ENCODE measurements around the gene PDCD6IP.
"Not testable (repeated sequence)": the region's sequence is repeated elsewhere in the genome, so short reads cannot be mapped to it uniquely, and the experiment has no call there.

Gene PDCD6IP

DNA sequence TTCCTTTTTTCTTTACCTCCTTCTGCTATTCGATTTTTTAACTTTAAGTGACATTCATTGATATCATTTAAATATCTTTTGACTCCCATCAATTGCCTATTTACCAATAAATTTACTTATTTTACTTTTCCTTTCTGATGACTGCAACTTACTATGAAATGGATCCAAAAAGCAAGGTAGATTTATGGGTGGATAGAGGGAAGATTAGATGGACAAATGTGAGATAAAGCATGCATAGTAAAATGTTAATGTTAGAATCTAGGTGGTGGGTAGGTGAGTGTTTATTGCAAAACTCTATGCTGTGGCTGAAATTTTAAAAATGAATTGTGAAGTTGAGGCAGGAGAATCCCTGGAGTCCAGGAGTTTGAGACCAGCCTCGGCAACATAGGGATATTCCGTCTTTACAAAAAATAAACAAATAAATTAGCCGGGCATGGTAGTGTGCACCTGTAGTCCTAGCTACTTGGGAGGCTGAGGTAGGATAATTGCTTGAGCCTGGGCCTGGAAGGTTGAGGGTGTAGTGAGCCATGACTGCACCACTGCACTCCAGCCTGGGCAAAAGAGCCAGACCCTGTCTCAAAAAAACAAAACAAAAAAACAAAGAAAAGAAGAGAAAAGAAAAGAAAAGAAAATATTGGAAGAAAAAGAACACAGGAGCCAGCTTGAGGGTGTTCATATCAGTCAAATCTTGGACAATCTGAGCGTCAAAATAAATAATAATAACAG lies 6.1 kb upstream of the PDCD6IP start:
- no peak for DNase-seq (ENCODE audit: low spot score)

DNA sequence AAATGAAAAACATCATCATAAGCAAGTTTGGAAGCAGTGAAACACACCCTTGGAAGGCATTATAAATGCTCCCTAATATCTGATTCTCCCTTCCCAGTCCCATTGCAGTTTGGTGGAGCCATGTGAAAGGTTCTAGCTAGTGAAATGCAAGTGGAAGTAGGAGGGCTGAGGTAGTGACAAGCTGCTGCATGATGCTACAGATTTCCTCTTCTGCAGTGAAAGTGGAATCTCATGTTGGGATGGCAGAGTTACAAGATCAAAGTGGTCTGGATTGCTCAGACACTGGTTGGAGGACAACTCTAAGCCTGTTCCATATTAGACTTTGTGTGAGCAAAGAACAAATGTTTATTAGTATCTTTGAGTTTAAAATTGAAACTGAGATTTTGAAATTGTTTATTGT lies 3.3 kb upstream of the PDCD6IP start:
- DNase-seq (ENCODE audit: low spot score) = no peak

DNA sequence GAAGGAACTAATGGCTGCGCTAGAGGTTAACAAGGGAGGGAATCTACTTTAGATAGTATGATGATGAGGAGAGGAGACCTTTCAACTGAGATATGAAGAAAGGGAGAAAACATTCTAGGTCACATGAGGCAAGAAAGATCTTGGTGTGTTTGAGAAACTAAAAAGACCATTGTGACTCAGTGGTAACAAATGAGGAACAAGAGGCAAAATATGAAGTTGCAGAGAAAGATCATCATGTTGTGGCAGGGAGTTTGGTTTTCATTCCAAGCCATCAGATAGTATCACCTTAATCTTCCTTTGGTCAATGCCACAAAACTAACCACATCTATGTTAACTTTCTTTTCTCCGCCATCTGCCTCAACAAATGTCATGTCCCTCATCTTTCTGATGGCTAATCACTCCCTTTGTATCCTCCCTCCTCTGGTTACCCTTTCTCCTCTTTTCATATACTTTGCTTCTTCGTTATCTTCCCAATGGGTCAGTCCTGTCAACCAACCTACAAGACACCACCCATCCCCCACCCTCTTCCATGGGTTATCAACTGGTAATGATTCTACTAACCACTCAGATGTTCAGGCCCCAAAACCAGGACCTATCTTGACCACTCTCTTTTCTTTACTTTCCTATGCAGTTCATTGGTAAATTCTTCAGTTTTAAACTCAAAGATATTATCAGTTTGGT lies 2.4 kb upstream of the PDCD6IP start:
- no peak for DNase-seq (ENCODE audit: low spot score)

DNA sequence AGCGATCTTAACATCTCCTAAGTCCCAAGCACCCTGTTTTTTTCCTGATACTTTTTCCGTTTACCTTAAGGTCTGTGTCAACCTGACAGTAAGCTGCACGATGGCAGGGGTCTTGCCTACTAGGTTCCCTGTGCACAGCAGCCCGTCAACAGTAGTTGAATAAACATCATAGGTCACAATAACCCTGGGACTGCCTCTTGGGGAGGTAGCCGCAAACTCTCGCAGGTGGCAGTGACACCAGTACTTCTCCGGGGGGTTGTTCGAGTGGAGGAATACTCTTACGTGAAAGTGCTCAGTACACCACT lies 365 bp upstream of the PDCD6IP start:
- DNase-seq (ENCODE audit: low spot score) = no peak

DNA sequence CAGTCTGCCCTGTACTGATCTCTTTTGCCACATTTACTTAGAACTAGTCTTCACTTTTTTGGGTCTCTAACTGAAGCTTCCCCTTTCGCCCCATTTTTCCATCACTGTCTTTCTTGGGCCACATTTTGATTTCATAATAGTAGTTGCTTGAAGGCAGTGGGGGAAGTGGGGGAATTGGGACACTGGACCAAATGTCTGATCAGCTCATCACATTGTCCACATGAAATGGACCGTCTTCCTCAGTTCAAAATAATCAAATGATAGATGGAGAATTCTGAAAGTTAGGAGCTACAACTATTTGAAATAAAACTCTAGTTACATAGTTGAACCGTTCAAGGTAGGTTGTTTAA lies 747 bp downstream of the PDCD6IP start:
- DNase-seq (ENCODE audit: low spot score) = no peak

DNA sequence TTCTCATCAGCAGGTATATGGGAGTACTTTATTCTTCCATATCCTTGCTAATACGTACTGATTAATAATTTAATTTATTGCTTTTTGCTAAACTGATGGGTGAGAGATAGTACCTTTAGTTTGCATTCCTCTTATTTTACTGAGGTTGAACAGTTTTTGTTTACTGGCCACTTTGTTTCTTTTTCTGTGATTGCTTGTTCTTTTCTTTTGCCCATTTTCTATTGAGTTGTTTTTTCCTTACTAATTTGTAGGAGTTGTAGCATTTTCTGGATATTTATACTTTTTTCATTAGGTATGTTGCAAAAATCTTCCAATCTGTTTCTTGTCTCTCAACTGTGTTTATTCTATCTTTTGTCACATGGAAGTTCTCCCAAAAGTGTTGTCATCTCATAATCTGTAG lies 4.8 kb downstream of the PDCD6IP start:
- no peak for DNase-seq (ENCODE audit: low spot score)

DNA sequence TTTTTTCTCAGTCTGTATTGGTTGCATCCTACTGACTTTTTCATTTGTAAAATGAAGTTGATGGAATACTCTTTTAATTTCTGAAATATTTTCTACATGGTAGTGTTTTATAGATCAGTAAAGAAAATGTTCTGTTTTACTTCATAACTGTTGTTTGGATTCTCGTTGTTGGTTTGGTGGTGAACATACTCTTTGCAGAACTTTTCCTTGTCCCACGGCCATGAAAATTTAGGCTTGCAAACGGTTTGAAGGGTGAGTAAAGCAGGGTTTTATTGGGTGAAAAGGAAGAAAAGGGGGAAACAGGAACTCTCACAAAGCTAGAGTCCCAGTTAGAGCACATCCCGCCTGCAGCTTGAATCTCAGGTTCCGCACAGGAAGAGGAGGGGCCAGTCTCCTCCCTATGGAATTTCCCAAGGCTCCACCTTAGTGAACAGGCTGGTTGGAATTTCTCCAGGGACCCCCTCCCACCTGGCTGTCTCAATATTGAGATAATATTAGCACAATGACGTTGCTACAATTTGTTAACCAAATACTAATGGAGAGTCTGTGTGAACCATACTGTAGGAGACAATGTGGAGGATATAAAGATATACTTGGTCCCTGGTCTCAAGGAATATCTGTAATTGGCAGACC lies 5.6 kb downstream of the PDCD6IP start:
- DNase-seq (ENCODE audit: low spot score) = no peak

DNA sequence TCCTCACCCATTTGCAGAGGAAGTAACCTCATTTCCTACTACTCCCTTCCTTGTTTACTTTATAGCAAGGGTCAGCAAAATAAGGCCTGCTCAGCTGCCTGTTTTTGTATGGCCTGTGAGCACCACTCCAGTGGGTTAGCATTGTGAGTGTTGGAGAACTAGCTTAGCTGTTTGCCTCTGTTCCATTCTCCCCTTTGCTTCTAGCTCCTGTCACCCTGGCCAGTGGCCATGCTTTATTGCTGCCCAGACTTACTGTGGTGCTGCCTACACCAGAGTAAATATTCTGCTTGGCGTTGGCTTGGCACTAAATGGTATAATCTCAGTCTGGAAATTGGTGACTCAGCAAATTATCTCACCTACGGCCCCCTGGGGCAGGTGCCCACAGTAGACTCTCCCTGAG lies 8.8 kb downstream of the PDCD6IP start:
- DNase-seq (ENCODE audit: low spot score) = no peak

DNA sequence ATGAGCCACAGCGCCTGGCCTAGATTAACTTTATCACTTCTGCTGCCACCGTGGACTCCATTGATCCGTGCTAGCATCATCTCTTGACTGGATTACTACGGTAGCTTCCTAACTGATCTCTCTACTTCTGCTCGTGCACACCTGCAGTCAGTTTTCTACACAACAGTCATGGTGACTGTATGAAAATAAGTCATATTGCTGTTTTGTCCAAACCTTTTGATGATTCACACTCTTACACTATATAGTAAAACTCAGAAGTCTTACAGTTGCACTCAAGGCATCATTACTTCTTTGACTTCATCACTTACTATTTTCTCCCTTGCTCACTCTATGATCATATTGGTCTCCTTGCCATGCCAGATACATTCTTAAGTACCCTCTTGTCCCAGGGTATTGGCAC lies 10.1 kb downstream of the PDCD6IP start:
- no peak for DNase-seq (ENCODE audit: low spot score)

DNA sequence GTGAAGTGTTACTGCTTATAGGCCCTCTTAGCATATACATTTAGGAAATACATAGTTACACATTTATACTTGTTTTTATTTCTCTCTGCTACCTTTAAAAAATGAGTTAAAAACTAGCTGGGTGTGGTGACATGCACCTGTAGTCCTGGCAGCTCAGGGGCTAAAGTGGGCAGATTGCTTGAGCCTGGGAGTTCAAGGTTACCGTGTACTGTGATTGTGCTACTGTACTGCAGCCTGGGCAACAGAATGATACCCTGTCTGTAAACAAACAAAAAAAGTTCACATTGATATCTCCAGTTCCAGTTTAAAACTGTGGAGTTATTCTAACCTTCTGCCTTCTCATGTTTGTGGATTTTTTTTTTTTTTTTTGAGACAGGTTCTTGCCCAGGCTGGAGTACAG lies 12.1 kb downstream of the PDCD6IP start:
- DNase-seq (ENCODE audit: low spot score) = no peak

DNA sequence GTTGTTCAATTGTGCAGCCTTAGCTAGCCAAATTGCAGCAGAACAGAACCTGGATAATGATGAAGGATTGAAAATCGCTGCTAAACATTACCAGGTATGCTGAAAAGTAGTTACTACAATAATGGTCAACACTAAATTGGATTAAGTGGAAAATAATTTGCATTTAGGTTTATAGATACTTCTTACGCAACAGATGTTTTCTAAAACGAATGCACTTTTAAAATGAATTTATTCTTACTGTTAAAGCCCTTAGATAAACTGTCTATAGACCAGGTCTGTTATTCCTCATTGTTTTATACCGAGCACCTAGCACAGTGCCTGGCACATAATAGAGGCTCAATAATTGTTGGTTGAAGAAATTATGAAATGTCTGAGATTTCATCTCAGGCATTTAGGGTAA lies 23.6 kb downstream of the PDCD6IP start:
- DNase-seq (ENCODE audit: low spot score) = no peak

DNA sequence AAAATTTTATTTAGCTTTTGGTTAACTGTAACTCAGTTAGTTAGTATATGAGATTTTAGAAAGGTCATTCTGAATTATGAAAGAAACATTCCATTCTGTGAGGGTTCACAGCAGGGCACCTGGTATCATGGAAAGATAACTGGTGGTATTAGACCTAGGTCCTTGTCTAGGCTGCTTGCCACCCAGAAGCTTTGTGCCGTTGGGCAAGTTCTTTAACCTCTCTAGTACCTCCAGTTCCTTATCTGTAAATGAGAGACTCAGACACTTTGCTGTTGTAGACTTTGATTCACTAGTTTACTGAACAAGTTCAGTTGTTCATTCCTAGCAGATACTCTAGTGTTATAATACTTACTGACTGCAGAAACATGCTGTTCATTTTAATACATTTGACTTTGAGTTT lies 25.4 kb downstream of the PDCD6IP start:
- no peak for DNase-seq (ENCODE audit: low spot score)

DNA sequence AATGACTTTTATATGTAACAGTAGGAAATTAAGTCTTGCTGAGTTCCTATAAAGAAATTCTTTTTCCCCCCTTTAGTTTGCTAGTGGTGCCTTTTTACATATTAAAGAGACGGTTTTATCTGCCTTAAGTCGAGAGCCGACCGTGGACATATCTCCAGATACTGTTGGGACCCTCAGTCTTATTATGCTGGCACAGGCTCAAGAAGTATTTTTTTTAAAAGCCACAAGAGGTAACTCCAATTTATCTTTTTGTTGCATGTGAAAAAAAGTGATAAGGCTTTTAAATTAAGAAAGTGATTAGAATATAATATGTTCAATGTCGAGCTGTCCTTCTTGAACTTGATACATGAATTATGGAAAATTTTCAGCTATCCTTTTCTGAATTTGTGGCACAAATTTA lies 26.7 kb downstream of the PDCD6IP start:
- no peak for DNase-seq (ENCODE audit: low spot score)

DNA sequence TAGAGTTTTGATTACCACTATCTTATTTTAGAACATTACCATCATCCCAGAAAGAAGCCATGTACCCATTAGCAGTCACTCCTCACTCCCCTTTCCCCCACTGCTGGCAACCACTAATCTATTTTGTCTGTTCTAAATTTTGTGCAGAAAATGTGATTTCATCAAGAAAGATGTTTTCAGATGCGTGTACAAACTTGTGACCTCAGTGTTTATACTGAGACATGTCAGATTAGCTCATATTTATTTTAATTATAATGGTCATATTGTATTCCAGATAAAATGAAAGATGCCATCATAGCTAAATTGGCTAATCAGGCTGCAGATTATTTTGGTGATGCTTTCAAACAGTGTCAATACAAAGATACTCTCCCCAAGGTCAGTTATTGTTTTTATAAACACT lies 27.8 kb downstream of the PDCD6IP start:
- DNase-seq (ENCODE audit: low spot score) = no peak

DNA sequence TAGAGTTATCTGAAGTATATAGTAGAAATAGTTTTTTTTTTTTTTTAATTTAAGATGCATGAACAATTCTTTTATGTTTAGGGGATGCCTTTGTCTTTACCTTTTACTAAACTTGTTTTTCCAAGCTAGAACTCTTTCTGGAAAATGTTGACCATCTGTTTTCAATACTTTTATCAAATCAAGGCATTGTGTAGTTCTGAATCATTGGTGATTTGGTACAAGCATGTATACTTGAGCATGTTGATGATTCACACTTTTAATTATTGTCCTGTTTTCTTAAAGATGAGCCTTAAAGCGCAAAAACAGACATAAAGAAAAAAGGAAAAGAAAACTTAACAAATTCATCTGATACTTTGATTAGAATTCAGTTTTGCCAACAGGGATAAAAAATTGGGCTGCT lies 28.3 kb downstream of the PDCD6IP start:
- no peak for DNase-seq (ENCODE audit: low spot score)

DNA sequence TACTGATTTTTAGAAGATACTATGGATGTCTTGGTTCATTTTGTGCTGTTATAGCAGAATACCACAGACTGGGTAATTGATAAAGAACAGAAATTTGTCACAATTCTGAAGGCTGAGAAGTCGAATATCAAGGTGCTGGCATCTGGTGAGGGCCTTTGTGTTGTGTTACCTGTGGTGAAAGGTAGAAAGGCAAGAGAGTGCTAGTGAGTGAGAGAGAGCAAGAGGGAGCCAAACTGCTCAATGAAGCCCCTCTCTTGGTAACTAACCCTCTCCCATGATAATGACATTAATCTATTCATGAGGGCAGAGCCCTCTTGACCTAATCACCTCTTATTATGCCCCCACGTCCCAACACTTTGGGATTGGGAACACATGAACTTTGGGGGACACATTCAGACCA lies 31.3 kb downstream of the PDCD6IP start:
- DNase-seq (ENCODE audit: low spot score) = no peak

DNA sequence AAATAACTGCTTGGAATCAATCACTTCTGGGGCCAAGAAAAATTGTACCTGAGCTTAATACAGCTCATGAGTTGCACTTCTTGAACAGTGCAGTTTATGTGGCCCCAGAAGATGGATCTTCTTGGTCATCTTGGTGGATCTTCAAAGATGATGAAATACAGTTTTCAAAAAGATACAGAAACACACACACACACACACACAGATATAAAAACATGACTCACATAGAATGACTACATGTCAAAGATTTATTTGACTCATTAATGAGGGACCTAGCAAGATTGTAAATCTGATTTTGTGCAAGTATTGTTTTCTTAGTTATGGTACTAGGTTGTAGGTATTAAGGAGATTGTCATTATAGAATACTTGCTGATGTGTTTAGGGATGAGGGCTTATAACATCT lies 32.6 kb downstream of the PDCD6IP start:
- DNase-seq (ENCODE audit: low spot score) = no peak

DNA sequence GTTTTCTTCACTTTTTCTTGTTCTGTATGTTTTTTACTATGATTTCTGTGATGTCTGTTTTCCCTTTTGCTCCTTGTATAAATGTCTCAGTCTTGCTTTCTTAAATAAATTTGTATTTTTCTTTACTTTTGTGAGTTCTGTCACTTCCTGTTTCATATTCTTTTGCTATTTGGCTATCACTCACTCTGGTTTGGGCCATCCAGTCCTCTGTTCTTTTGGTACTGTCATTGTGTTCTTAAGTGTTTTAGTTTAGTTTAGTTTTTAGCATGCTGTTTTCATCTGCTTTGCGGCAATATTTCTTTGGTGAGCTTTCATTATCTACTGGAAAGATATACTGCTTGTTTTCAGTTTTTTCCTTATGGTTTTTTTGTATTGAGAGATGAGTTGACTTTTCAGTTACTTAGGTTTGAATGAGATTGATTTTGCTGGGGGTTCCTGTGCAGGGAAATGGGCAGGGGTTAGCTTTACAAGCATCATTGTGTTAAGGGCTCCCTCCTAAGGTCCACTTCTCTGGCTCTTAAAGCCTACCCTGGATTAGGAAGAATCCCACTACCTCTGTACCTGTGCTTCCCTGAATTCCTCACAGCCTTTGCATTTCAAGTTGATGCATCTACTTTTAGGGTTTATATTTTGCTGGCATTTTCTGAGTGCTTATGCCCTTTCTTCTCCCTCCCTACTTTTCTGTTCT lies 35.1 kb downstream of the PDCD6IP start:
- no peak for DNase-seq (ENCODE audit: low spot score)

DNA sequence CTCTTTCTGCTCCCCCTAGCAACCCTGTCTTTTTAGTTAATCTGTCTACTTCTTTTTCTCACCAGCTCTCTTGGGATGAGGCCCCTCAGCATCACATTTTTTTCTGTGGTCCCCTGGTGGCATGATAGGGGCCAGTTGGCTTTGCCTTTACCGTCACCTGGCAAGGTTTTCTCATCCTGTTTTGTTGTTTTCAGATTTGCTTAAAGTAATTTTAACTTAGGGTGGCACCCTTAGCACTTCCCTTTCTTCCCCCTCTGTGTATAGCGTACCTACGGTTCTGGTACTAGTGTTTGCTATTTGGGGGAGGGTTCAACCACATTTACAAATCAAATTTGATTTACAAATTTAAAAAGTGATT lies 35.6 kb downstream of the PDCD6IP start:
- no peak for DNase-seq (ENCODE audit: low spot score)

DNA sequence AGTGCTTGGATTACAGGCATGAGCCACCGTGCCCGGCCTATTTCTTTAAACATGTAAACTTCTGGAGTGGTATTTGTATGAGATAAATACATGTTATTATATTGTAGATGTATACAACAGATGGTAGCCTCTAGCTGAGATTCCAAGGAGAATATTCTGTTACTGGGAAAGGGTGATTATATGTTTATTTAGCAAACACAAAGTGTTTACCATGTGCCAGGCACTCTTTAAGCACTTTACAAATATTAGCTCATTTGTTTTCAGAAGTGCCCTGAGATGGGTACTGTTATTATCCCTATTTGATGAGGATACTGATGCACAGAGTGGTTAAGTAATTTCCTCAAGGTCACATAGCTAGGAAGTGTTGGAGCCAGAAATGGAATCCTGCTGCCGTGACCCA lies 38.8 kb downstream of the PDCD6IP start:
- DNase-seq (ENCODE audit: low spot score) = not testable (repeated sequence)

DNA sequence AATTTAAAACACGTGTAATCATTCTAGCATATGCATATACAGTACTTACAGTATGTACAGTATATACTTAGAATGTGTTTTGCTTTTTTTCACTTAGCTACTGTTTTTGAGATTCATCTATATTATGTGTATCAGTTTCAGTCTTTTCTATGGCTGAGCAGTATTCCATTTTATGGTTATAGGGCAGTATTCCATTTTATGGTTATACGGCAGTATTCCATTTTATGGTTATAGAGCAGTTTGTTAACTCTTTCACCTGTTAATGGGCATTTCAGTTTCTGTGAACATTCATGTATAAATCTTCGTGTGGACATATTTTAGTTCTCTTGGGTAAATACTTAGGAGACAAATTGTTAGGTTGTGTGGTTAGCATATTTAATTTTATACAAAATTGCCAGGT lies 40.9 kb downstream of the PDCD6IP start:
- no peak for DNase-seq (ENCODE audit: low spot score)

DNA sequence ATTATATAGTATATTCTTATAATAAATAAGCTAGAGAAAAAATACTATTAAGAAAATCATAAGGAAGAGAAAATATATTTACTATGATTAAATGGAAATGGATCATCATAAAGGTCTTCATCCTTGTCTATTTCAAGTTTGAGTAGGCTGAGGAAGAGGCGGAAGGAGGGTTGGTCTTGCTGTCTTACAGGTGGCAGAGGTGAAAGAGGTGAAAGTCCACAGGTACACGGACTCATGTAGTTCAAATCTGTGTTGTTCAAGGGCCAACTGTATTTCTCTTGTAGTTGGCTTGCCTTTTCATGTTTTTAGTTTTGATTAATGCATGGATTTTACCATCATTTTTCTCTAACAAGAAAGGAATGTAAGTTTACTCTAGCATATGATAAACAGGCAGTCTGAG lies 41.7 kb downstream of the PDCD6IP start:
- DNase-seq (ENCODE audit: low spot score) = no peak

DNA sequence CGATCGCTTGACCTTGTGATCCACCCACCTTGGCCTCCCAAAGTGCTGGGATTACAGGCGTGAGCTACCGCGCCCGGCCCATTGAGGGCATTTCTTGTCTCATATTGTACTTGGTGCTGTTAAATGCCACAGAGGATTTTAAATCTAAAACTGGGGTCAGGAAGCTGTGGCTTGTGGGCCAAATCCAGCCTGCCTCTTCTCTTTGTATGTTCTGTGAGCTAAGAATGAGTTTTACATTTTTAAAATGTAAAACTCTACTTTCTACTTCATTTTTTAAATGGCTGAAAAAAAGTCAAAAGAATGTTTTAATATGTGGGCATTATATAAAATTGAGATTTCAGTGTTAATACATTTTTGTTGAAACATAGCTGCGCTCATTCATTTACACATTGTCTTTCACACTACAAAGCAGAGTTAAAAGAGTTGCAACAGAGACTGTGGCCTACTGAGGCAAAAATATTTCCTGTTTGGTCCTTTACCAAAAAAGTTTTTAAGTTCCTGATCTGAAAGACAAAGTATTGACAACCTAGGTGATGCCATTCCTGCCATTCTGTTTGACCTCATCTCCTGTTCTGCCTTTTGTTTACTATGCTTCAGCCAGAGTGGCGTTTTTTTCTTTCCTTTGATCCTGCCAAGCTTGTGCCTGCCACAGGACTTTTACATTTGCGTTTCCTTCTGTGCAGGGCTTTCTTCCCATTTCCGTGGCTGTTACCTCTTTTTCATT lies 50.4 kb downstream of the PDCD6IP start:
- no peak for DNase-seq (ENCODE audit: low spot score)
